GM21717 (cell line): ENCODE measurements around the gene RRP1B.
"Not testable (repeated sequence)": the region's sequence is repeated elsewhere in the genome, so short reads cannot be mapped to it uniquely, and the experiment has no call there.

Experiments used
- ATAC-seq: cut with Tn5 transposase; IDR thresholded peaks from one replicate; pipeline ENCODE4 v1.9.1; 2021; ENCODE audit warnings: mild to moderate bottlenecking, moderate library complexity; ENCODE audit not compliant: unreplicated experiment

Gene RRP1B, protein sequence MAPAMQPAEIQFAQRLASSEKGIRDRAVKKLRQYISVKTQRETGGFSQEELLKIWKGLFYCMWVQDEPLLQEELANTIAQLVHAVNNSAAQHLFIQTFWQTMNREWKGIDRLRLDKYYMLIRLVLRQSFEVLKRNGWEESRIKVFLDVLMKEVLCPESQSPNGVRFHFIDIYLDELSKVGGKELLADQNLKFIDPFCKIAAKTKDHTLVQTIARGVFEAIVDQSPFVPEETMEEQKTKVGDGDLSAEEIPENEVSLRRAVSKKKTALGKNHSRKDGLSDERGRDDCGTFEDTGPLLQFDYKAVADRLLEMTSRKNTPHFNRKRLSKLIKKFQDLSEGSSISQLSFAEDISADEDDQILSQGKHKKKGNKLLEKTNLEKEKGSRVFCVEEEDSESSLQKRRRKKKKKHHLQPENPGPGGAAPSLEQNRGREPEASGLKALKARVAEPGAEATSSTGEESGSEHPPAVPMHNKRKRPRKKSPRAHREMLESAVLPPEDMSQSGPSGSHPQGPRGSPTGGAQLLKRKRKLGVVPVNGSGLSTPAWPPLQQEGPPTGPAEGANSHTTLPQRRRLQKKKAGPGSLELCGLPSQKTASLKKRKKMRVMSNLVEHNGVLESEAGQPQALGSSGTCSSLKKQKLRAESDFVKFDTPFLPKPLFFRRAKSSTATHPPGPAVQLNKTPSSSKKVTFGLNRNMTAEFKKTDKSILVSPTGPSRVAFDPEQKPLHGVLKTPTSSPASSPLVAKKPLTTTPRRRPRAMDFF

DNA sequence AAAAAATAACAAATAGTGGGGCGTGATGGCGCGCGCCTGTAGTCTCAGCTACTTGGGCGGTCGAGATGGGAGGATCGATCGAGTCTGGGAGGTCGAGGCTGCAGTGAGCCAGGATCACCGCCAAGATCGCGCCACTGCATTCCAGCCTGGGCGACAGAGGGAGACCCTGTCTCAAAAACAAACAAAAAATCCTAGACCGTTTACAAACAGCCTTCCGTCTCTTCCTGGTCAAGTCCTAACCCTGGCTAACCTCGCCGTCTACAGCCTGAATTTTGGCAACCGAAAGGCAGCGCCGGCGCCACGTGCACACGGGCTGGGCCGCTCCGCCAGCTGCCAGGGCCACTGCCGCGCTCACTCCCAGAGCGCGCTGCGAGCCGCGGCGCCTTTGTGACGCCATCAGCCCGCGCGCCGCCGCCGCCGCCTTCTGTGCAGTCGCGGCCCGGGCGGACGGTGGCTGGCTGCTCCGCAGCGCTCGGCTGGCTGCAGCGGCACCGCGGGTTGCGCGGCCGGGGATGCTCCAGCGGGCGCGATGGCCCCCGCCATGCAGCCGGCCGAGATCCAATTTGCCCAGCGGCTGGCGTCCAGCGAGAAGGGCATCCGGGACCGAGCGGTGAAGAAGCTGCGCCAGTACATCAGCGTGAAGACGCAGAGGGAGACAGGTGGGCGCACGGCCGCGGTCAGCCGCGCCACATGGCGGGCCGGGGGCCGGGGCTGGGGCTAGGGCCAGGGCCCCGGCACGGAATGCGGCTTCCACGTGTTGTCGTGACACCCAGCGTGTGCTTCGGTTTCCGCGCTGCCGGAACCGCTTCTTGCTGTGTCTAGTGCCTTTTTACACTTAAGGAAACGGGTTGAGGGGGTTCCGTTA is at the start of gene RRP1B, which contains the start of gene HSF2BP:
Gene RRP1B (plus strand): TSS at position 425 of the 865 bp plus-strand sequence. CDS start 105 bp downstream, at position 530.
Gene HSF2BP (minus strand): TSS at position 353 of the 865 bp plus-strand sequence. CDS start 1,392 bp downstream, outside the sequence.
- ATAC-seq = peak; percentile 58

DNA sequence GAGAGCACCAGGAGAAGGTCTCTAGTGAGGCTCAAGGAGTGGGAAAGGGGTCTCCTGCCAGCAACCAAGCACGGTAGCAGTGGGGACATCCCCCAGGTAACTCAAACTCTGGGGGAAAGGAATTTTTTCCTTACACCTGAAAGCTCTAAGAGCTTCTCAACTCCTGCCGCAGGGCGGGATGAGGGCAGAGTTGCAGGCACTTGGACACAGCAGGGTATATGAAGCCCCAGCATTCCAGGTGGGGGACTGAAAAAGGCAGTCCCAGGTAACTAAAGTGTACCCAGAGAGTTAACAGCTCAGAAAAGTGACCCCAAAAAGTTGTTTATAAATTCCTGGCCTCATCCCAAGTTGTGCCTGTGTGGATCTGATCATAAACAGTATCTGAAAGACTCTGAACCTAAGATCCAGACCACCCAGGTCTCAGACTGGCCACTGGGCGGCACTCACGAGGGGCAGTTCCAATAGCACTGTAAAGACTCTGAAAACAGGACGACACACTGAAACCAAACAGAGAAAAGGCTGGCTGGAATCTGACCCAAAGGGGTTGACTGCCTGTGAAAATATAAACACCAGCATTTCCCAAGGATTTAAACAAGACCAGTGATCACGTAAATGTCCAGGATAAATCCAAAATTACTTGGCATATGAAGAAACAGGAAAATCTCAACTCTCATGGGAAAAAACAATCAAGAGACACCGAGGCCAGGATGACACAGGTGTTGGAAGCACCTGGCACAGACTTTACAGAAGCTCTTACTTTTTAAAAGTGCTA is 47.6 kb upstream of the RRP1B start:
- ATAC-seq = no peak

DNA sequence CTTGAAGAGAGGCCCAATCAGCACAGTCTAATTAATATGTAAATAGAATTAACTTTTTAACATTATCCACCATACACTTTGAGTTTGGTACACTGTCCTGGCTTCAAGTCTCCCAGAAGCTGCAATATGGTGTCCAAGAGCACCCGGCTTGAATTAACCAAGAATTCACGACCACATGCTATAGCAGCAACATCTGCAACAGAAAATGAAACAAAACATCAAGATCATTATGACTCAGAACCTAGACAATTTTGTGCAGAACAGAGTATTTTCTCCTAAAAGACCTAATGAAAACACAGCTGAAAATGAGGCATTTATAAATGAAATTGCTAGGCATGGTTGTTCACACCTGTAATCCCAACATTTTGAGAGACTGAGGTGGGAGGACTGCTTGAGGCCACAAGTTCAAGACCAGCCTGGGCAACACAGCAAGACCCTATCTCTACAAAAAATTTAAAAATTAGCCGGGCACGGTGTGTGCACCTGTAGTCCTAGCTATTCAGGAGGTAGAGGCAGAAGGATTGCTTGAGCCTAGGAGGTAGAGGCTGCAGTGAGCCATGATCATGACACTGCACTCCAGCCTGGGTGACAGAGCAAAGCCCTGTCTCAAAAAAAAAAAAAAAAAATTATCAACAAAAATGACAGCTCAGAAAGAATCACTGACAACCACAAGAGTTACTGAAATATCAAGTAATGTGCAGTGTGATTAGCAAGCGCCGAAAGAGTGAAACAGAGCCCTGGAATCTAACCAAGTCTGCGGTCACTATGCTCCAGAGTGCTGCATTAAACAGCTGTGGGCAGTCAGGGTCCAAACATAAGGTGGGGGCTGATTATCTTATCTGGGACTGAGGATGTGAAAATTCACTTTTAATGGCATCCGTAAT is 45.4 kb upstream of the RRP1B start:
- ATAC-seq = no peak

DNA sequence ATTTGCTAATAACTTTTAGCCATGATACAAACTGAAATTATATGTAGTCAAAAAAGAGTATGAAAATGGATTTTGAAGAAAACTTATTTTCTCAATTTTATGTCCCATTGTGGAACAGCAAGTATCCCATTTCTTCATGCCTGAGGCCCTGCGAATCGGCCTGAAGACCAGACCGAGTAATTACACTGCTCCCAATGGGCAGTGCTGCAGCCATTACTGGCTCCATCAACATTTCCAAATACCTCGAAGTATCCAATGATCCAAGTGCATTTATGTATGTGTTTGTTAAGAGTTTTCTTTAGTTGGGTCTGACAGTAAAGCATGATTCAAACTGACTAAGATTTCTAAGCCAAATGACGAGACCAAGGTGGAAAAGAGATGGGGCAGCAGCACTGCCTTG is 44.5 kb upstream of the RRP1B start:
- ATAC-seq = no peak

DNA sequence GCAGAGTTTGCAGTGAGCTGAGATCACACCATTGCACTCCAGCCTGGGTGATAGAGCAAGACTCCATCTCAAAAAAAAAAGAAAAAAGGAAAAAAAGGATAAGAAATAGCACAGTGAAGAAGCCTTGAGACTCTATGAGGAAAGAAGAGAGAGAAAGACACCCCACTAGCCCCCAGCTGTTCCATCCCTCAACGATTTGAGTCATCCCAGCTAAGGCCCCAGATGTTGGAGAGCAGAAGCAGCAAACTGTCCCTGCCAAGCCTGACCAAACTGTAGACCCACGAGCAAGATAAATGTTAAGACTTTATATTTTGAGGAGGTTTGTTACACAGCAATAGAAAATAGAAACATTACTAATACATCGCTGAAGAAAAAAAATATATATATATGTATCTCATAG is 42.5 kb upstream of the RRP1B start:
- ATAC-seq = not testable (repeated sequence)

DNA sequence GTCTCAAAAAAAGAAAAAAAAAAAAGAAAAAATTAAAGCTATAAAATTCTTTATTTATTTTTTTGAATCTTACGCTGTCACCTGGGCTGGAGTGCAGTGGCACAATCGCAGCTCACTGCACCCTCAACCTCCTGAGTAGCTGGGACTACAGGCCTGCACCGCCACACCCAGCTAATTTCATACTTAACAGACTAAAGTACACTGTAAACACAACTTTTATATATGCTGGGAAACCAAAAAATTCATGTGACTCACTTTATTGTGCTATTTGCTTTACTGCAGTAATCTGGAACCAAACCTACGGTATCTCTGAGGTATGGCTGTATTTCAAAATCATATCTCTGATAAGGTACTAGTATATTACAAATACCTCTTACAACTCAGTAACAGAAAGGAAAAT is 40.4 kb upstream of the RRP1B start:
- ATAC-seq = no peak

DNA sequence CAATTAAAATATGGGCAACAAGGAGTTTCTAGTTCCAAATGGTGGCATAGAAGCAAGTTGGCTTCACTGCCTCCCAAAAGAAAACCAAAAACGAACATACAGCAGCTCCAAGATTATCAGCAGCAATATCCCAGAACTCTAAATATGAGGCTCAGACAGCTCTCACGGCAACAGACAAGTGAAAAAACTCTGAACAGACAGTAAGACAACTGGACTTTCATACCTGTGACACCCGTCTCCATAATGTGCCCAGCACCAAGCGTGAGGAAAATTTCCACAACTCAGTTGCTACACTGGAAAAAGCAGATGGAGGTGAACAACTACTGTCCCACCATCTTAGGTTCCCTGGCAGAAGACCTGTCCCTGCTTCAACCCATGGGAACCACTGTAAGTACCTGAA is 40.0 kb upstream of the RRP1B start:
- no peak for ATAC-seq

DNA sequence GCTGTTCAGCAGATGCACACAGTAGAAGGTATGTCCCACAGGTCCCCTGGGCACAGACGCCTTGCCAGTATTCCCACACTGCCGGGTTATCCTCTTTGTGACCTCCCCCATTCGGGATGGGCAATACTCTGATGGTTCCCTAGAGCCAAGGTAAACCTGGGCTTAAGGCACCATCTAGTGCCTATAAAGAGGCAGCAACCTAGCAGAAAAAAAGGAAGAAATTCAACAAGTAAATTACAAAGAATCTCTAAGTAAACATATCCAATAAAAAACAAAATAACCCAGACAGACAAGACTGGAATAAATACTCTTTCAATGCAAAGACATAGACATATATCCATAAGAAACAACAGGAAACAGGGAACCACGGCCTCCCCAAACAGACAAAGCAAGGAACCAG is 39.5 kb upstream of the RRP1B start:
- no peak for ATAC-seq

DNA sequence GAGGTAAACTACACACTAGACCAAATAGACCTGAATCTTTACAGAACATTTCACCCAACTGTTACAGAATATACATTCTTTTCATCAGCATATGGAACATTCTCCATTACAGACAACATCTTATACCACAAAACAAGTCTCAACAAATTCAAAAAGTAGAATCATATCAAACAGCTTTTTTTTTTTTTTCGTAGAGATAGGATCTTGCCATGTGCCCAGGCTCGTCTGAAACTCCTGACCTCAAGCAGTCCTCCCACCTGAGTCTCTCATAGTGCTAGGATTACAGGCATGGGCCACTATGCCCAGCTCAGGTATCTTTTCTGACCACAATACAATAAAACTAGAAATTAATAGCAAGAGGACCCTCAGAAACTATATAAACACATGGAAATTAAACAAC is 36.6 kb upstream of the RRP1B start:
- ATAC-seq = no peak

DNA sequence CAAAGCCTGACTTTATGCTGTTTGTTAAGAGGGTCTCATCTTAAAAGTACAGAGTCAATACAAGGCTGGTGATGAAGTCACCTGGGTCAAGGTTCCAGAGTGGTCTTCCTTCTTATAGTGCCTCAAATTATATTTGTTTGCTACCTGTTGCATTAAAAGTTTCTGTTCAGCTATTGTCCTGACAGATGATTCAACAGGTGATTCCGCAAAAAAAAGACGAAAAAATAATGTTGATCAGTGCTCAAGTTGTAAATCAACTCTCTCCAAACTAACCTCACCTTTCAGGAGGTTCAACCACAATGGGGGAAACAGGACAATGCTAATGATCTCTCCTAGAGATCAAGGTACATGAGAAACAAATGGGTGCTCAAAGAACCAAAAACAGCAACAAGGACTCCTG is 35.8 kb upstream of the RRP1B start:
- no peak for ATAC-seq

DNA sequence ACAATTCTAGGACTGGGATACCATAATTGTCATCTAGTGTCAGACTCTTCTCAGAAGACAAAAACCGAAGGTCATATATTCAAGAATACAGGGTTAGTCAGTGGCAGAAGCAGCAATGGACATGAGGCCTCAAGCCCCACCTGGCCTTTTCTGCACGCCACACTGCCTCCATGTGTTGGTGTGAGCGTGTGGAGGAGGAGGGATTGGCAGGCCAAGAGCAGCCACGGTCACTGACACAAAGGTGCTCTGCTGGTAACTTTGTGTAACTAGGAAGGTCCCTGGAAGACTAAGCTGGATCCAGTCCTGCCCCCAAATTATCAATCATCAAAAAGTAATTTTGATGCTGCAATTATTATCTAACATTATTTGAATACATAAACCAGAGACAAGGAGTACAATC is 35.0 kb upstream of the RRP1B start:
- ATAC-seq = no peak

DNA sequence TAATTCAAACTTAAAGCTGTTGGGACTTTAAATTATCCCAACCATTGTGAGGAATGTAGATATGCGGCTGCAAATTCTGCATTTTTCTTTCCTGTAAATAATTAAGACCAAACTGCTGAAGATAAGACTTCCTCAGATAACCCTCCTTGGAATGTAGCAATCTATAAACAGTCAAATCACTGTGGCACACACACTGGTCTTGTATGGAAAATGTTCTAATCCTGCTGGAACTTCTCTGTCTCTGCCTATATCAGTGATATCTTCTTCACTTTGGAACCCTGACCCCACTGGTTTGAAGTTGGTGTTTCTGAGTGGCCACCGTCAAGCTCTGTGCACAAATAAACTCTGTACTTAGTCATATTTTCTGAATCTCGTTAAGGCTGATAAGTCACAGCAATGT is 33.0 kb upstream of the RRP1B start:
- ATAC-seq = no peak

DNA sequence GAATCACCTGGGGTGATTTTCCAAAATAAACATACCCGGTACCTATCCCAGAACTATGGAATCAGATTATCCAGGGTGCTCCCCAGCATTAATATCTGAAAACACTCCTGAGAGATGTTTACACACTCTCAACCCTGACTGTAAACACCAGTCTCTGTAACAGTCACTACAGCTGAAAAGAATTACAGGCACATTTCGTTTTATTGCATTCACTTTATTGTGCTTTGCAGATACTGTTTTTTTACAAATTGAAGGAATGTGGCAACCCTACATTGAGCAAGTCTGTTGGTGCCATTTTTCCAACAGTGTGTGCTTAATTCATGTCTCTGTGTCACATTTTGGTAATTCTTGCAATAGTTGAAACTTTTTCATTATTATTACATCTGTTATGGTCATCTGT is 31.8 kb upstream of the RRP1B start:
- ATAC-seq = no peak

DNA sequence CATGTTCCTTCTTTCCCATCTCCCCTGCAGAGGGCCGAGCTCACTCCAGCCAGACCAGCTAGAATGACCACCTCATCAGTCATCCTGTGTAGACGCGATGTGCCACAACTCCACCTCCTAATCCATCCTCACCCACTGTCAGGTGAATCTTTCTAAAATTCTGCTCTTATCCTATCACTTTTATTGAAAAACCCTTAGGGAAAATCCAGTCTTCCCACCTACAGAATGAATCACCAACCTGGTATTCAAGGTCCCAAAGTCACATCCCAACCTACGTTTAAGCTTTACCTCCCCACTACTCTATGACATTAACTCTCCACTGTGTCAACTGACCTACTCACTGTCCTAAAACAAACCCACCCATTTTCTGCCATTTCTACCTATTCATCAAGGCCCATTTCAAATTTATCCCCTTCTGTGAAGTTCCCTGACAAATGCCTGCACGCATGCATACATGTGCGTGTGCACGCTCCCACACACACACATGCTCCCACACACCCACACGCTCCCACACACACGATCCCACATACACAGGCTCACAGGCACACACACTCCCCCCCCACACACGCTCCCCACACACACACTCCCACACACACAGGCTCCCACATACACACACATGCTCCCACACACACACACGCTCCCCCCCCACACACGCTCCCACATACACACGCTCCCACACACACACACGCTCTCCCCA is 27.8 kb upstream of the RRP1B start:
- ATAC-seq = no peak

DNA sequence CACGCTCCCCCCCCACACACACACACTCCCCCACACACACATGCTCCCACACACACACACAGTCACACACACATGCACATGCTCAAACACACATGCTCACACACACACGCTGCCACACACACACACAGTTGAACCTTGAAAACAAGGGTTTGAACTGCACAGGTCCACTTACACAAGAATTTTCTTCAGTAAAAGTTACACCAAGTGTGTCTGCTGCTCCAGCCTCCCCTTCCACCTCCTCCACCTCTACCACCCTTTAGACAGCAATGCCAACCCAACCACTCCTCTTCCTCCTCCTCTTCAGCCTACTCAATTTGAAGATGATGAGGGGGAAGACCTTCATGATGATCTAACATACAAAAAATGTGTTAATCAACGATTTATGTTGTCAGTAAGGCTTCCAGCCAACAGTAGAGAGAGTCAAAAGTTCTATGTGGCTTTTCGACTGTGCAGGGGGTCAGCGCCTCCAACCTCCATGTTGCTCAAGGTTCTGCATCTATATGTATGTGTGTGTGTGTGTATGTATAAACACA is 26.9 kb upstream of the RRP1B start:
- no peak for ATAC-seq

DNA sequence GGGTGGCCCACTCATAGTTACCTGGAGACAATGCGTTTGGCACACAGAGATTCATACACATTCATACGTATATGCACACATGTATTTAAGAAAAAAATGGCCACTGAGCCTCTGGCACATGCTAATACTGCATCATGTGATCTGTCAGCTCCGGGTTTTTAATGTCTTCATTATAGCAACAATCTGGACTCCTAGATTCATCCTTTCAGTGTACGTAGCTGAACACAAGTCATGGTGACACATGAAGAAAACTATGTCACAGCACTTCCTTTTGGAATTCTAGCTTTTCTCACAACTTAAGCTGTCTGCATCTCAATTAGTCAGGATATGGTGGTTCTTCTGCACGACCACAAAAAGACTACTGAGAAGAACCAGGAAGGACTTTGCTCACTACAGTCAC is 24.7 kb upstream of the RRP1B start:
- no peak for ATAC-seq

DNA sequence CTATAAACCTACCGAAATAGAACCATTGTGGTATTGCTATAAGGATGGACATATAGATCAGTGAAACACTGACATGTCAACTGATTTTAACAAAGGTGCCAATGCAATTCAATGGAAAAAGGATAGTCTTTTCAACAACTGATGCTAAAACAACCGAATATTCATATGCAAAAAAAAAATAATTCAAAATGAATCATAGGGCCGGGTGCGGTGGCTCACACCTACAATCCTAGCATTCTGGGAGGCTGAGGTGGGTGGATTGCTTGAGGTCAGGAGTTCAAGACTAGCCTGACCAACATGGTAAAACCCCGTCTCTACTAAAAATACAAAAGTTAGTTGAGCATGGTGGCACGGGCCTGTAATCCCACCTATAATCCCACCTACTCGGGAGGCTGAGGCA is 23.9 kb upstream of the RRP1B start:
- no peak for ATAC-seq

DNA sequence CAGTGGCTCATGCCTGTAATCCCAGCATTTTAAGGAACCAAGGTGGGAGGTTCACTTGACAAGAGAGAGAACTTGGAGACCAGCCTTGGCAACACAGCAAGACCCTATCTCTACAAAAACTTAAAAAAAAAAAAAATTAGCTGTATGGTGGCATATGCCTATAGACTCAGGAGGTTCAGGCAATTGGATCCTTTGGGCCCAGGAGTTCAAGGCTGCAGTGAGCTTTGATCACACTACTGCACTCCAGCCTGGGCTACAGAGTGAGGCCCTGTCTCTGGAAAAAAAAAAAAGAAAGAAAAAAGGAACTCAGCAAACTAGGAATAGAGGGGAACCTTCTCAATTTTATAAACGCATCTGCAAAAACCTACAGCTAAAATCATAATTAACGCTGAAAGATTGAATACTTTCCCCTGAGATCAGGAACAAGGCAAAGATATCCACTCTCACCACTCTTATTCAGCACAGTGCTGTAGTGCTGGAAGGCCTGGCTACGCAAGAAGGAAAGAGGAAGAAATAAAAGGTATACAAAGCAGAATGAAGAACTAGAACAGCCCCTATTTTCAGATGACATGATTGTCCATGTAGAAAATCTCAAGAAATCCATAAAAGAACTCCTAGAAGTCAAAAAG is 21.7 kb upstream of the RRP1B start:
- no peak for ATAC-seq
